HepG2 (cell line): ENCODE data around the gene PCGF3. TPM values are rescaled to one million over a fixed set of nuclear protein-coding genes. Genes with fewer than 3 reads are reported as not detected.

ENCODE experiments used
- ARHGAP35 ChIP-seq: sonication (generic); formaldehyde crosslinking; IDR thresholded peaks from 2 replicates; pipeline ENCODE4 v1.9.0; 2022; ENCODE audit warnings: mild to moderate bottlenecking, inconsistent platforms, moderate library complexity, missing genetic modification reagents, borderline replicate concordance
- ATF7 ChIP-seq, 2 experiments: fragments of 450-650 bp in 1 of 2; sonication (generic) in 1 of 2; formaldehyde crosslinking in 1 of 2; IDR thresholded peaks; 2 replicates each; pipeline versions ENCODE4 v1.4.0 to v1.6.1; 2016 to 2020; ENCODE audit warnings: antibody characterized with exemption in 1 of 2, mild to moderate bottlenecking in 1 of 2, missing genetic modification reagents in 1 of 2
- CAMTA2 ChIP-seq: sonication (generic); formaldehyde crosslinking; IDR thresholded peaks from 2 replicates; pipeline ENCODE4 v1.4.0; 2020; ENCODE audit warnings: mild to moderate bottlenecking, missing genetic modification reagents, borderline replicate concordance
- DPF2 ChIP-seq: sonication (generic); formaldehyde crosslinking; IDR thresholded peaks from 2 replicates; pipeline ENCODE4 v1.4.0; 2020; ENCODE audit warnings: mild to moderate bottlenecking, low read depth, missing genetic modification reagents, borderline replicate concordance
- ELK4 ChIP-seq: sonication (generic); formaldehyde crosslinking; IDR thresholded peaks from 2 replicates; pipeline ENCODE4 v1.9.0; 2021; ENCODE audit warnings: missing genetic modification reagents, borderline replicate concordance
- FOXK1 ChIP-seq: sonication (generic); formaldehyde crosslinking; IDR thresholded peaks from 2 replicates; pipeline ENCODE4 v1.4.0; 2020; ENCODE audit warnings: low read depth, missing genetic modification reagents, borderline replicate concordance
- KLF13 ChIP-seq: sonication (generic); formaldehyde crosslinking; IDR thresholded peaks from 2 replicates; pipeline ENCODE4 v1.4.0; 2020; ENCODE audit warnings: mild to moderate bottlenecking, missing genetic modification reagents
- MAFK ChIP-seq, 2 experiments: IDR thresholded peaks in 1 of 2; conservative IDR thresholded peaks in 1 of 2; 2 replicates each; pipeline ENCODE4 v1.6.1; 2011; ENCODE audit warnings: improper control_type of control experiment in 2 of 2, low read length in 2 of 2
- MIXL1 ChIP-seq: IDR thresholded peaks from 2 replicates; pipeline ENCODE4 v1.6.1; 2016
- NFATC3 ChIP-seq: sonication (generic); formaldehyde crosslinking; IDR thresholded peaks from 2 replicates; pipeline ENCODE4 v1.5.1; 2020; ENCODE audit warnings: mild to moderate bottlenecking, missing genetic modification reagents
- NR3C1 ChIP-seq: sonication (generic); formaldehyde crosslinking; IDR thresholded peaks from 2 replicates; pipeline ENCODE4 v1.4.0; 2020; ENCODE audit warnings: missing genetic modification reagents
- PHF21A ChIP-seq: sonication (generic); formaldehyde crosslinking; IDR thresholded peaks from 2 replicates; pipeline ENCODE4 v1.5.0; 2020; ENCODE audit warnings: mild to moderate bottlenecking, missing genetic modification reagents
- PHF8 ChIP-seq: sonication (generic); formaldehyde crosslinking; IDR thresholded peaks from 2 replicates; pipeline ENCODE4 v1.5.0; 2020; ENCODE audit warnings: missing genetic modification reagents
- SNAI1 ChIP-seq: sonication (generic); formaldehyde crosslinking; IDR thresholded peaks from 2 replicates; pipeline ENCODE4 v1.5.0; 2020; ENCODE audit warnings: mild to moderate bottlenecking, missing genetic modification reagents, borderline replicate concordance
- U2AF2 ChIP-seq: fragments of 200-400 bp; formaldehyde crosslinking; IDR thresholded peaks from 2 replicates; pipeline ENCODE4 v1.6.1; 2017; ENCODE audit warnings: low read depth, mild to moderate bottlenecking, low read length
- ZBTB20 ChIP-seq: sonication (generic); formaldehyde crosslinking; IDR thresholded peaks from 2 replicates; pipeline ENCODE4 v1.8.1; 2023; ENCODE audit warnings: missing genetic modification reagents, low read depth, mild to moderate bottlenecking, borderline replicate concordance
- ZNF17 ChIP-seq: sonication (generic); formaldehyde crosslinking; IDR thresholded peaks from 2 replicates; pipeline ENCODE4 v1.5.0; 2020; ENCODE audit warnings: mild to moderate bottlenecking, missing genetic modification reagents
- ZNF282 ChIP-seq: fragments of 450-650 bp; IDR thresholded peaks from 2 replicates; pipeline ENCODE4 v1.6.1; 2018; ENCODE audit not compliant: partially characterized antibody
- ZNF335 ChIP-seq: sonication (generic); formaldehyde crosslinking; IDR thresholded peaks from 2 replicates; pipeline ENCODE4 v1.4.0; 2020; ENCODE audit warnings: missing genetic modification reagents
- ZNF446 ChIP-seq: sonication (generic); formaldehyde crosslinking; IDR thresholded peaks from 2 replicates; pipeline ENCODE4 v1.5.0; 2020; ENCODE audit warnings: mild to moderate bottlenecking, missing genetic modification reagents
- ZNF713 ChIP-seq: sonication (generic); formaldehyde crosslinking; IDR thresholded peaks from 2 replicates; pipeline ENCODE4 v1.4.0; 2020; ENCODE audit warnings: mild to moderate bottlenecking, missing genetic modification reagents
- polyA plus RNA-seq, 8 experiments: library from polyadenylated mRNA; depleted of rRNA in 3 of 8; stranded (reverse) in 7 of 8; unstranded in 1 of 8; fragments of >200 nt; fragmentation: Illumina TruSeq in 4 of 8; extraction: Trizol in 4 of 8; gene quantifications; 2 replicates each; pipeline versions ENCODE4 v1.2.1 to v1.2.3, GENCODE V29; 2011 to 2016; ENCODE audit warnings: low read depth in 4 of 8, missing spikeins in 1 of 8, mixed read lengths in 1 of 8; ENCODE audit not compliant: insufficient read depth in 1 of 8
- total RNA-seq, 5 experiments: library from RNA; depleted of rRNA; stranded (reverse); fragments of >200 nt; fragmentation: Illumina TruSeq; extraction: Trizol; gene quantifications; 2 replicates each; pipeline ENCODE4 v1.2.3, GENCODE V29; 2016; ENCODE audit warnings: low read depth in 1 of 5
- TF ChIP-seq, protein P1 (sequence below): sonication (generic); formaldehyde crosslinking; IDR thresholded peaks from 2 replicates; pipeline ENCODE4 v1.5.0; 2020; ENCODE audit warnings: missing genetic modification reagents
- TF ChIP-seq, protein P2 (sequence below): sonication (generic); formaldehyde crosslinking; IDR thresholded peaks from 2 replicates; pipeline ENCODE4 v1.4.0; 2020; ENCODE audit warnings: missing genetic modification reagents
- TF ChIP-seq, protein P3 (sequence below): sonication (generic); formaldehyde crosslinking; conservative IDR thresholded peaks from 2 replicates; pipeline ENCODE4 v1.4.0; 2020; ENCODE audit warnings: missing genetic modification reagents

PCGF3 gene
- total and polyA plus RNA-seq, 2 of the 13 experiments (the other 11 are each of a cell fraction or from before 2014, with no cell fraction given) = 28.6 to 66.2 TPM

DNA sequence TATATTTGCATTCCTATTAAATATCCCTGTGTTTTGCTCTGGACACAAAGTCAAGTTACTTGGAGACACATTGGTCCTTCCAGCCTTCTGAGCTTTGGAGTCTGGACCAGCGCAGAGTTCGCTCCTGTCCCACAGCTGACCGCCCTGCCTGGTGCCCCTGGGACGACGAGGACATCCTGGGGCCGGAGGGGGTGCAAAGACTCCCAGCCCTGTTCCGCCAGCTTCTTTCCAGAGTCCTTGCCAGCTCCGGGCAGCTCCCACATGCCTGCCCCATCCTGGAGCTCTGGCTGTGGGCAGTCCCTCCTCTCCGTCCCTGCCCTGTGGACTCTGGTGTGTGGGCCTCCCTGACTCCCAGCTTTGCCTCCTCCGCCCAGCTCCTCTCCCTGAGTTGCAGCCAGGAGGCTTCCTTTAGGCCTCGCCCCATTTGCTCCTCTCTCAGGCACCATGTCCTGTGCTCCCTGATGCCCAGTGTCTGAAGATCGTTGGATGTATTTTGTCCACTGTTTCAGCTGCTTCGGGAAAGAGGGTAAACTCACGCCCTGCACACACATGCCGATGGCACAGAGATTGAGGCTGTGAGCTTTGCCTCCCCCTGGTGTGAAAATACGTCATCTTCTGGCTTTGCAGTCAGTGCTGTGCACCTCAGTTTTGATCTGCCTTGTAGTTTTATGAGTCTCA lies 4.9 kb upstream of the PCGF3 start (continued):
- TF ChIP-seq, protein P1, sequence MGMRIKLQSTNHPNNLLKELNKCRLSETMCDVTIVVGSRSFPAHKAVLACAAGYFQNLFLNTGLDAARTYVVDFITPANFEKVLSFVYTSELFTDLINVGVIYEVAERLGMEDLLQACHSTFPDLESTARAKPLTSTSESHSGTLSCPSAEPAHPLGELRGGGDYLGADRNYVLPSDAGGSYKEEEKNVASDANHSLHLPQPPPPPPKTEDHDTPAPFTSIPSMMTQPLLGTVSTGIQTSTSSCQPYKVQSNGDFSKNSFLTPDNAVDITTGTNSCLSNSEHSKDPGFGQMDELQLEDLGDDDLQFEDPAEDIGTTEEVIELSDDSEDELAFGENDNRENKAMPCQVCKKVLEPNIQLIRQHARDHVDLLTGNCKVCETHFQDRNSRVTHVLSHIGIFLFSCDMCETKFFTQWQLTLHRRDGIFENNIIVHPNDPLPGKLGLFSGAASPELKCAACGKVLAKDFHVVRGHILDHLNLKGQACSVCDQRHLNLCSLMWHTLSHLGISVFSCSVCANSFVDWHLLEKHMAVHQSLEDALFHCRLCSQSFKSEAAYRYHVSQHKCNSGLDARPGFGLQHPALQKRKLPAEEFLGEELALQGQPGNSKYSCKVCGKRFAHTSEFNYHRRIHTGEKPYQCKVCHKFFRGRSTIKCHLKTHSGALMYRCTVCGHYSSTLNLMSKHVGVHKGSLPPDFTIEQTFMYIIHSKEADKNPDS (CRISPR knock-in tag) = no peak
- TF ChIP-seq, protein P2, sequence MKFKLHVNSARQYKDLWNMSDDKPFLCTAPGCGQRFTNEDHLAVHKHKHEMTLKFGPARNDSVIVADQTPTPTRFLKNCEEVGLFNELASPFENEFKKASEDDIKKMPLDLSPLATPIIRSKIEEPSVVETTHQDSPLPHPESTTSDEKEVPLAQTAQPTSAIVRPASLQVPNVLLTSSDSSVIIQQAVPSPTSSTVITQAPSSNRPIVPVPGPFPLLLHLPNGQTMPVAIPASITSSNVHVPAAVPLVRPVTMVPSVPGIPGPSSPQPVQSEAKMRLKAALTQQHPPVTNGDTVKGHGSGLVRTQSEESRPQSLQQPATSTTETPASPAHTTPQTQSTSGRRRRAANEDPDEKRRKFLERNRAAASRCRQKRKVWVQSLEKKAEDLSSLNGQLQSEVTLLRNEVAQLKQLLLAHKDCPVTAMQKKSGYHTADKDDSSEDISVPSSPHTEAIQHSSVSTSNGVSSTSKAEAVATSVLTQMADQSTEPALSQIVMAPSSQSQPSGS (CRISPR knock-in tag) = 0 out of 2 replicates have a peak, but pooled peaks have one; percentile 18
- TF ChIP-seq ARHGAP35 (CRISPR knock-in tag) = no peak
- TF ChIP-seq ATF7 (IDR thresholded peaks at IDR 0.05) = no peak
- TF ChIP-seq ATF7 (CRISPR knock-in tag; IDR thresholded peaks at IDR 0.05) = no peak
- no peak for TF ChIP-seq KLF13 (CRISPR knock-in tag)
- no peak for TF ChIP-seq SNAI1
- TF ChIP-seq ZNF282 = no peak
- TF ChIP-seq, protein P3, sequence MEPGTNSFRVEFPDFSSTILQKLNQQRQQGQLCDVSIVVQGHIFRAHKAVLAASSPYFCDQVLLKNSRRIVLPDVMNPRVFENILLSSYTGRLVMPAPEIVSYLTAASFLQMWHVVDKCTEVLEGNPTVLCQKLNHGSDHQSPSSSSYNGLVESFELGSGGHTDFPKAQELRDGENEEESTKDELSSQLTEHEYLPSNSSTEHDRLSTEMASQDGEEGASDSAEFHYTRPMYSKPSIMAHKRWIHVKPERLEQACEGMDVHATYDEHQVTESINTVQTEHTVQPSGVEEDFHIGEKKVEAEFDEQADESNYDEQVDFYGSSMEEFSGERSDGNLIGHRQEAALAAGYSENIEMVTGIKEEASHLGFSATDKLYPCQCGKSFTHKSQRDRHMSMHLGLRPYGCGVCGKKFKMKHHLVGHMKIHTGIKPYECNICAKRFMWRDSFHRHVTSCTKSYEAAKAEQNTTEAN = no peak
- no peak for TF ChIP-seq PHF21A (CRISPR knock-in tag)
- TF ChIP-seq ZNF335 (CRISPR knock-in tag) = no peak
- TF ChIP-seq NR3C1 = no peak
- no peak for TF ChIP-seq ZBTB20 (CRISPR knock-in tag)
- TF ChIP-seq ZNF17 = no peak
- no peak for TF ChIP-seq ELK4 (CRISPR knock-in tag)
- no peak for TF ChIP-seq CAMTA2 (CRISPR knock-in tag)
- TF ChIP-seq MIXL1 = no peak
- no peak for TF ChIP-seq NFATC3 (CRISPR knock-in tag)
- no peak for TF ChIP-seq ZNF713
- TF ChIP-seq MAFK (conservative IDR thresholded peaks at IDR 0.05 in 1 of 2, IDR thresholded peaks at IDR 0.05 in 1 of 2; ENCODE audit: low read length in 2 of 2) = no peak
- no peak for TF ChIP-seq U2AF2
- TF ChIP-seq FOXK1 = no peak
- TF ChIP-seq PHF8 (CRISPR knock-in tag) = no peak
- no peak for TF ChIP-seq ZNF446 (CRISPR knock-in tag)
- TF ChIP-seq DPF2 (CRISPR knock-in tag) = no peak
